ENCODE measurements around the gene PRMT7. TPM values are rescaled to one million over a fixed set of nuclear protein-coding genes. Genes with fewer than 3 reads are reported as not detected.

The PRMT7 gene
- total RNA-seq, 1 donor from 2014 or later, result 71.9 TPM

DNA sequence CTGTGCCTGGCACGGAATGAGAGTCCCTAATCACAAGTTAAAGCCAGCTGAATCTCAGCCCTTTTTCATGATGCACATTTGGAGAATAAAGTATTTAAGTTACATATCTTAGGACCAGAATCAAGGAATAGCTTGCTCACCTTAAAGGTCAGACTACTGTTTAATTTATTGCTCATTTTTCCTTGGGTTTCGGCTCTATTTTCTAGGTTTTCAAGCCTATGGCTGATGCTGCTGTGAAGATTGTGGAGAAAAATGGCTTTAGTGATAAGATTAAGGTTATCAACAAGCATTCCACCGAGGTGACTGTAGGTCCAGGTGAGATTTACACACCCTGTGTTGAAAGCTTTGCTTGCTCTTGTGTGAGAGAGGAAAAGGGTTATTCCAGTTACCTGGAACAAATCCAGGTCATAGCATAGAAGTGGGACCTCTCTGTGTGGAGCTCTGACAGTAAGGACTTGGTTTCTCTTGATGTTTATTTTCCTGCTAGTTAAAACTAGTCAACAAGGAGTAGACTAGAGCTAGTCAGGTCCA, 18.1 kb downstream of the PRMT7 start:
- TF ChIP-seq, protein P1, sequence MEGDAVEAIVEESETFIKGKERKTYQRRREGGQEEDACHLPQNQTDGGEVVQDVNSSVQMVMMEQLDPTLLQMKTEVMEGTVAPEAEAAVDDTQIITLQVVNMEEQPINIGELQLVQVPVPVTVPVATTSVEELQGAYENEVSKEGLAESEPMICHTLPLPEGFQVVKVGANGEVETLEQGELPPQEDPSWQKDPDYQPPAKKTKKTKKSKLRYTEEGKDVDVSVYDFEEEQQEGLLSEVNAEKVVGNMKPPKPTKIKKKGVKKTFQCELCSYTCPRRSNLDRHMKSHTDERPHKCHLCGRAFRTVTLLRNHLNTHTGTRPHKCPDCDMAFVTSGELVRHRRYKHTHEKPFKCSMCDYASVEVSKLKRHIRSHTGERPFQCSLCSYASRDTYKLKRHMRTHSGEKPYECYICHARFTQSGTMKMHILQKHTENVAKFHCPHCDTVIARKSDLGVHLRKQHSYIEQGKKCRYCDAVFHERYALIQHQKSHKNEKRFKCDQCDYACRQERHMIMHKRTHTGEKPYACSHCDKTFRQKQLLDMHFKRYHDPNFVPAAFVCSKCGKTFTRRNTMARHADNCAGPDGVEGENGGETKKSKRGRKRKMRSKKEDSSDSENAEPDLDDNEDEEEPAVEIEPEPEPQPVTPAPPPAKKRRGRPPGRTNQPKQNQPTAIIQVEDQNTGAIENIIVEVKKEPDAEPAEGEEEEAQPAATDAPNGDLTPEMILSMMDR (conservative IDR thresholded peaks at IDR 0.05), result no peak
- Mint-ChIP-seq H3K36me3 (ENCODE audit: low read depth) (peaks cover 3% of the 10 kb centered on the region), H3K4me3 (no peak overlapping the region), H3K27ac (ENCODE audit: unreplicated experiment) (no peak overlapping the region), H3K4me1 (no peaks in the 10 kb centered on the region), H3K9me3 (no peaks in the 10 kb centered on the region), H3K27me3 (ENCODE audit: low read depth) (no peaks in the 10 kb centered on the region)
- DNase-seq (ENCODE audit: low read depth, low spot score), result no peak

DNA sequence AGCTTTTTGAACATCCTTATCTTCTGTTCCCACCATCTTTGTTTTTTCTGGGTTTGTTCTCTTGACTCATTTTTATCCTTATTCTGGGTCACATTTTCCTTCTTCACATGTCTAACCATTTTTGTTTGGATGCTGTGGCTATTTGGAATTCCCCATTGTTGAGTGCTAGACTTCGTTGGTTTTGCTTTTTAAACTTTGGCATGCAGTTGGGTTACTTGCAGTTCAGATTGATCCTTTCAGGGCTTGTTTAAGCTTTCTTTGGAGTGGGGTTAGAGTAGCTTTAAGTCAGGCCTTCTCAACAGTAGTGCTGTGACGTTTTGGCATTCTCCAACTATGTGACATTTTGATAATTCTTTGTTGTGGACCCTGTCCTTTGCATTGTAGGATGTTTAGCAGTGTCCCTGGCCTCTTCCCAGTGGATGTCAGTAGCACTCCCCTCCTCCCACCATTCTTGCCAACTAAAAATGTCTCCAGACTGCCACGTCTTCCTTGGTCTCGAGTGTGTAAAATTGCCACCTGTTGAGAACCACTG, 21.1 kb downstream of the PRMT7 start:
- H3K4me1 Mint-ChIP-seq, result no peaks in the 10 kb centered on the region
- no peaks in the 10 kb centered on the region for H3K9me3 Mint-ChIP-seq
- no peak overlapping the region for H3K27ac Mint-ChIP-seq (ENCODE audit: unreplicated experiment)
- no peak overlapping the region for H3K4me3 Mint-ChIP-seq
- H3K36me3 Mint-ChIP-seq (ENCODE audit: low read depth), result no peaks in the 10 kb centered on the region
- DNase-seq (ENCODE audit: low read depth, low spot score), result no peak
- H3K27me3 Mint-ChIP-seq (ENCODE audit: low read depth), result no peaks in the 10 kb centered on the region
- TF ChIP-seq, protein P1 (conservative IDR thresholded peaks at IDR 0.05), result no peak

DNA sequence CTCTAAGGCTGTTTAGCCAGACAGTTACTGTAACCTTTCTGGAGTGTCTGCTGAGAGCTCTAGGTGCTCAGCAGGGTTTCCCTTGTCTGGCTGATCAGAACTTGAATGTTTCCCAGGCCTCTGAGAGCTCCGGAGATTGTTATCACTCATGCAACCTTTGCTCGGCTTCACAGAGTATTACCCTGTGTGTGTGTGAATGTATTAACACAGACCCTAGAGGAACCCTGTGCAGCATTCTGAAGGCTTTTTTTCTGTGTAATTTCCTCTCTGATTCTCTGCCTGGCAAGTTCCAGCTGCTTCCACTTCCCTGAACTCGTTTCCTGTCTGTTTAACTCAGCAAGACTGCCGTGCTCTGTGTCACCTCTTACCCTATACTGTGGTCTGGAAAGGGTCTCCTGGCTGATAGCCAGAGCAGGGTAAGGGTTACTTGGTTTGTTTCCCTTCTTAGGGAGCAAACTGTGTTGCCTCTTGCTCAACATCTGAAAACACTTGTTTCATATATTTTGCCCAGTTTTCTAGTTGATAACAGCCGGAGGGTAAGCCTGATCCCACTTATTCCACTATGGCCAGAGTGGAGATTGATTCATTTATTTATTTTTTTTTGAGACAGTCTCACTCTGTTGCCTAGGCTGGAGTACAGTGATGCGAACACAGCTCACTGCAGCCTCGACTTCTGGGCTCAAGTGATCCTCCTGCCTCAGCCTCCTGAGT, 21.7 kb downstream of the PRMT7 start:
- no peak overlapping the region for H3K4me3 Mint-ChIP-seq
- no peaks in the 10 kb centered on the region for H3K27me3 Mint-ChIP-seq (ENCODE audit: low read depth)
- H3K27ac Mint-ChIP-seq (ENCODE audit: unreplicated experiment), result no peak overlapping the region
- no peaks in the 10 kb centered on the region for H3K9me3 Mint-ChIP-seq
- TF ChIP-seq, protein P1 (conservative IDR thresholded peaks at IDR 0.05), result no peak
- no peak for DNase-seq (ENCODE audit: low read depth, low spot score)
- no peaks in the 10 kb centered on the region for H3K4me1 Mint-ChIP-seq
- H3K36me3 Mint-ChIP-seq (ENCODE audit: low read depth), result peaks cover 5% of the 10 kb centered on the region

DNA sequence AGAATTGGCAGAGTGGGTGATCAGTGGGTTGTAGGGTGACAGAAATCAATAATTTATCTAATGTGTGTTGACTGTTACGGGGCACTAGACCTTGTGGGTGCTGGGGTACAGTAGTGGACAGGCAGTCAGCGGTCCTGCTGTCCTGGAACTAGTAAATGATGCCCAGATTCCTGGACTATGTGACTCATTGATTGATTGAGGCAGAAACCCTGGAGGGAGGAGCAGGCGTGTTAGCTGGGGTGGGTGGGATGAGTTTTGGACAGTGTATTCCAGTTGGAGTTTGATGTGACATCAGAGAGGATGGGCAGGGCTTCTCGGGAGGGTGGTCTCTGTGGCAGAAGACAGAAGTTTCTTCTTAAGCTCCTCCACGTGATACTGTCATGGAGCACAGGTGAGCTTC, 24.4 kb downstream of the PRMT7 start:
- Mint-ChIP-seq H3K27ac (ENCODE audit: unreplicated experiment) (peak overlapping the region; percentile 17), H3K4me3 (no peak overlapping the region), H3K27me3 (ENCODE audit: low read depth) (no peaks in the 10 kb centered on the region), H3K4me1 (no peaks in the 10 kb centered on the region), H3K36me3 (ENCODE audit: low read depth) (peaks cover 7% of the 10 kb centered on the region), H3K9me3 (no peaks in the 10 kb centered on the region)
- DNase-seq (ENCODE audit: low read depth, low spot score), result no peak
- TF ChIP-seq, protein P1 (conservative IDR thresholded peaks at IDR 0.05), result no peak

DNA sequence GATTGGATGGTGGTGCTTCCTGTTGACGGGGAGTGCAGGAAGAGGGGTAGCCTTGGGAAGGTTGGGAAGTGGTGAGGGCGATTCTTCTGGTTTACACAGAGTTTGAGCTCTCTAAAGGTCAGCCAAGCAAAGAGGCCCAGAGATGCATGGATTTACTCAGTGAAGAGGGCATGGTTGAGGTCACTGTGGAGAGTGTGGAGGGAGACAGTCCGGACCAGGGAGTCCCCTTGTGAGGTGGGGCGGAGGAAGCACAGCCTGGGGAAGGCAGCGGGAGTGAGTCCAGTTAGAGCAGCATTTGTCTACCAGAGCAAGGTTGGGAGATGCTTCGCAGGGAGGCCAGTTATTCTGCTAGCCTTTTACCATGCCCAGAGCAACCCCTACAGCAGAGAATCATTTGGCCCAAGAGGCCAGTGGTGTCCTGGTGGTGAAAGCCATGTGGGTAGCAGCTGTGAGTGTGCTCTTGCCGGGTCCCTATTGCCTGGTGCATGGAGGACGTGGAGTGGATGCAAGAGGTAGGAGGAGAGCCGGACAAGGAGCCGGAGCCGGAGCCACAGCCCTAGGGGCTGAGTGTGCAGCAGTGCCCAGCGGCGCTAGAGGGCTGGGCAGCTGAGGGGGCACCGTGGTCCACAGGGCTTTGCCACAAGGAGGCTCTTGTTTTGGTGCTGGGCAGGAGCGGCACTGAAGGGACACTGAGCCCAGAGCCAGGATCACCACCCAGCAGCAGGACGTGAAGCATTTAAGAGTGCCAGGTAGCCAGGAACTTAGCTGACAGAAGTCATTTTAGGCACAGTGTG, 27.7 kb downstream of the PRMT7 start:
- DNase-seq (ENCODE audit: low read depth, low spot score), result no peak
- TF ChIP-seq, protein P1 (conservative IDR thresholded peaks at IDR 0.05), result no peak
- H3K4me3 Mint-ChIP-seq, result no peak overlapping the region
- H3K9me3 Mint-ChIP-seq, result no peaks in the 10 kb centered on the region
- H3K27ac Mint-ChIP-seq (ENCODE audit: unreplicated experiment), result no peak overlapping the region
- no peaks in the 10 kb centered on the region for H3K27me3 Mint-ChIP-seq (ENCODE audit: low read depth)
- no peaks in the 10 kb centered on the region for H3K4me1 Mint-ChIP-seq
- peaks cover 15% of the 10 kb centered on the region for H3K36me3 Mint-ChIP-seq (ENCODE audit: low read depth)
